A673 (cell line): Measurements from ENCODE around the gene CEP131. TPM values are rescaled to one million over a fixed set of nuclear protein-coding genes. Genes with fewer than 3 reads are reported as not detected.

Experiments used
- BruUV-seq: library from RNA; stranded (reverse); fragments of 400-500 nt; replicated peaks from 2 replicates; lab custom pipeline; 2021; lab: Mats Ljungman, UMichigan
- CTCF ChIA-PET: fragments of 300-600 bp; sonication (Branson Sonifier 250); formaldehyde crosslinking; loops from one replicate; lab custom pipeline; 2022; ENCODE audit warnings: antibody characterized with exemption; lab: Charles Lee
- POLR2A ChIA-PET: fragments of 300-600 bp; sonication (Branson Sonifier 250); formaldehyde crosslinking; loops from one replicate; lab custom pipeline; 2022; ENCODE audit warnings: antibody characterized with exemption; ENCODE audit not compliant: low non-redundant PET; lab: Charles Lee
- DNase-seq: peaks from one replicate; pipeline ENCODE4 v3.0.0-alpha.2; 2015; ENCODE audit warnings: low spot score
- H3K27ac ChIP-seq: fragments of 200-600 bp; sonication (generic); 2 replicates; pipeline ENCODE4 v1.5.1; 2016; ENCODE audit warnings: mixed run types, low read depth, mild to moderate bottlenecking, mixed read lengths, antibody characterized with exemption, low read length; ENCODE audit not compliant: poor library complexity, severe bottlenecking
- H3K27me3 ChIP-seq: fragments of 200-600 bp; sonication (generic); replicated peaks from 2 replicates; pipeline ENCODE4 v1.6.1; 2017; ENCODE audit warnings: mixed run types, low read depth, mild to moderate bottlenecking, mixed read lengths, antibody characterized with exemption, low read length; ENCODE audit not compliant: insufficient read depth, poor library complexity
- H3K36me3 ChIP-seq: fragments of 200-600 bp; sonication (generic); 2 replicates; pipeline ENCODE4 v1.6.1; 2016; ENCODE audit warnings: mixed run types, mild to moderate bottlenecking, mixed read lengths, antibody characterized with exemption, low read length; ENCODE audit not compliant: insufficient read depth, poor library complexity, severe bottlenecking
- H3K4me1 ChIP-seq: fragments of 200-600 bp; sonication (generic); 2 replicates; pipeline ENCODE4 v1.6.1; 2017; ENCODE audit warnings: mixed run types, mild to moderate bottlenecking, mixed read lengths, antibody characterized with exemption, low read length; ENCODE audit not compliant: insufficient read depth, poor library complexity, severe bottlenecking
- H3K4me3 ChIP-seq: fragments of 200-600 bp; sonication (generic); 2 replicates; pipeline ENCODE4 v1.5.1; 2016; ENCODE audit warnings: low read depth, mixed run types, mild to moderate bottlenecking, mixed read lengths, low read length; ENCODE audit not compliant: poor library complexity, severe bottlenecking
- H3K9me3 ChIP-seq: fragments of 200-600 bp; sonication (generic); 2 replicates; pipeline ENCODE4 v1.6.1; 2016; ENCODE audit warnings: mixed run types, low read depth, mild to moderate bottlenecking, mixed read lengths, antibody characterized with exemption, low read length; ENCODE audit not compliant: poor library complexity, severe bottlenecking
- EZH2 ChIP-seq: fragments of 200-600 bp; sonication (generic); IDR thresholded peaks from 2 replicates; pipeline ENCODE4 v1.6.1; 2017; ENCODE audit warnings: borderline replicate concordance, low read depth, mild to moderate bottlenecking, mixed read lengths, antibody characterized with exemption, low read length; ENCODE audit not compliant: poor library complexity, severe bottlenecking
- intact Hi-C: fragments of 100-400 bp; cut with micrococcal nuclease; formaldehyde crosslinking; loops from one replicate; pipeline ENCODE4 v1.10.0; 2022; ENCODE audit not compliant: unreplicated experiment
- total RNA-seq: library from RNA; stranded (reverse); gene quantifications from 2 replicates; pipeline ENCODE4 v1.2.3, GENCODE V29; 2021
- TF ChIP-seq, protein P1 (sequence below): fragments of 300-800, 200-600 bp; sonication (generic); conservative IDR thresholded peaks from 2 replicates; pipeline ENCODE4 v1.5.1; 2017; ENCODE audit warnings: low read depth, mild to moderate bottlenecking, antibody characterized with exemption, low read length, moderate library complexity, mixed read lengths

The CEP131 gene
- total RNA-seq, 1 experiment from 2014 or later = 27.1 TPM

DNA sequence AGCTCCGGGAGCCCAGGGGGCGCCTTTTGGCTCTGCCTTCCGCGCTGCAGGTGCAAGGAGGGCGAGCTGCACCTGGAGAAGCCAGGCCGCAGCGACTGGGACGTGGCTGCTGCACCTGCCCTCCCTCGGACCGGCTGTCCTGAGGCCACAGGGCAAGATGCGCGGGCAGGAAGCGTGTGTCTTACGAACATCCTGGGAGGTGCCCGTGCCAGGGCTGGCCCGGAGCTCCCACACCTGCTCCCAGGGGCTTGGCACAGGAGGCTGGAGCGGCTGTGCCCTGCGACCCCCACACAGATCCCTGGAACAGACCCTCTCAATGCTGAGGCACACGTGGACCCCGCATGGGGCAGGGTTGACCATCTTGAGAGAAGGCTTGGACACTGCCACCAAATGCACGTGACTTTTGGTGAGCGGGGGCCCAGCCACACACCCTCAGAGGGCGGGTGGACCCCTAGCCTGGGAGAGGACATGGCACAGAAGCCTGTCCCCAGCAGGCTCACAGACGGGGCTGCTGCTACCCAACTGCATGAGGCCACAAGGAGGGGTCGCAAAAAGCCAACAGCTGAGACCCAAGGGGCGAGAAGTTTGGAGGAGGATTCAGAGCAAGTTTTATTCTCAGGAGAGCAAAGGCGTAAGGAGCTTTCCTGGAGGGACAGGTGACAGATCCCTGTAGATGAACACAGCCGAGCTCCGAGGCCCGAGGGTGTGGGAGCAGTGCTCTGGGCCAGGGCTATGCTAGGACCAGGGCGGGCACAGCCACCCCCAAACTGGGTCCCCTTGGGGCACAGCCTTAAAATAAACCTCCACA, 27.7 kb upstream of the CEP131 start:
- intact Hi-C loops = no loop called here
- Histone ChIP-seq H3K4me3 (no peak overlapping the region), H3K36me3 (peaks cover 10% of the 10 kb centered on the region), H3K27me3 (no peaks in the 10 kb centered on the region), H3K9me3 (no peaks in the 10 kb centered on the region), H3K4me1 (peaks cover 23% of the 10 kb centered on the region), H3K27ac (no peak overlapping the region)
- BruUV-seq = no TSS peak
- no peak for TF ChIP-seq EZH2
- TF ChIP-seq, protein P1, sequence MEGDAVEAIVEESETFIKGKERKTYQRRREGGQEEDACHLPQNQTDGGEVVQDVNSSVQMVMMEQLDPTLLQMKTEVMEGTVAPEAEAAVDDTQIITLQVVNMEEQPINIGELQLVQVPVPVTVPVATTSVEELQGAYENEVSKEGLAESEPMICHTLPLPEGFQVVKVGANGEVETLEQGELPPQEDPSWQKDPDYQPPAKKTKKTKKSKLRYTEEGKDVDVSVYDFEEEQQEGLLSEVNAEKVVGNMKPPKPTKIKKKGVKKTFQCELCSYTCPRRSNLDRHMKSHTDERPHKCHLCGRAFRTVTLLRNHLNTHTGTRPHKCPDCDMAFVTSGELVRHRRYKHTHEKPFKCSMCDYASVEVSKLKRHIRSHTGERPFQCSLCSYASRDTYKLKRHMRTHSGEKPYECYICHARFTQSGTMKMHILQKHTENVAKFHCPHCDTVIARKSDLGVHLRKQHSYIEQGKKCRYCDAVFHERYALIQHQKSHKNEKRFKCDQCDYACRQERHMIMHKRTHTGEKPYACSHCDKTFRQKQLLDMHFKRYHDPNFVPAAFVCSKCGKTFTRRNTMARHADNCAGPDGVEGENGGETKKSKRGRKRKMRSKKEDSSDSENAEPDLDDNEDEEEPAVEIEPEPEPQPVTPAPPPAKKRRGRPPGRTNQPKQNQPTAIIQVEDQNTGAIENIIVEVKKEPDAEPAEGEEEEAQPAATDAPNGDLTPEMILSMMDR = no peak
- DNase-seq = no peak
- POLR2A ChIA-PET = interaction anchor here (0.5 kb wide), 1 partner anchor 606 kb away, joined by 11 read pairs; no protein-coding TSS in a partner anchor
- CTCF ChIA-PET = no interaction called here

DNA sequence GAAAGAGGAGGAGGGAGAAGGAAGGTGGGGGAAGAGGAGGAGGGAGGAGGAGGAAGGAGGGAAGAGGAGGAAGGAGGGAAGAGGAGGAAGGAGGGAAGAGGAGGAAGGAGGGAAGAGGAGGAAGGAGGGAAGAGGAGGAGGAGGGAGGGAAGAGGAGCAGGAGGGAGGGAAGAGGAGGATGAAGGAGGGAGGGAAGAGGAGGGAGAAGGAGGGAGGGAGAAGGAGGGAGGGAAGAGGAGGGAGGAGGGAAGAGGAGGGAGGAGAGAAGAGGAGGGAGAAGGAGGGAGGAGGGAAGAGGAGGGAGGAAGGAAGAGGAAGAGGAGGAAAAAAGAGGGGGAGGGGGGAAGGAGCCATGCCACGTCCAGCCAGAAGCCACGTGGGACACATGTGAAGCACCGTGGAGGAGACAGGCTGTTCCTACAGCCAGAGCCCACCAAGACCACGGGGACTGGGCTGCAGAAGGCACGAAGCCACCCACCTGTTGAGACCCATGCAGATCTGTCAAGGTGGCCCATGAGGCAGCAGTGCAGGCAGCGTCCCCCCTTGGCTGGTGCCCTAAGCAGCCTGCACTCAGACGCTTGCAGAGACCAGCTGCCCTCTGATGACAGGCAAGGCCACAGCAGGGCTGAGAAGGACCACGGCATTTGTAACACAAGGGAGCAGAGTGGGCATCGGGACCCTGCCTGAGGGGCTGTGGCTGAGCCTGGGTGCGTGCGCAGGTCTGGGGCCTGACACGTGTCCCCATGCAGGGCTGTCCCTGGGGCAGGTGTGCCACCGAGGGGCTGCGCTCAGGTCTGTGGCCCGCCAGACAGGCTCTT, 26.7 kb upstream of the CEP131 start:
- intact Hi-C loops = no loop called here
- CTCF ChIA-PET = no interaction called here
- H3K4me1 ChIP-seq = peaks cover 13% of the 10 kb centered on the region
- POLR2A ChIA-PET = no interaction called here
- H3K36me3 ChIP-seq = peaks cover 10% of the 10 kb centered on the region
- H3K27me3 ChIP-seq = no peaks in the 10 kb centered on the region
- BruUV-seq = no TSS peak
- H3K9me3 ChIP-seq = no peaks in the 10 kb centered on the region
- DNase-seq = no peak
- no peak for TF ChIP-seq EZH2
- TF ChIP-seq, protein P1 = no peak
- H3K4me3 ChIP-seq = no peak overlapping the region
- H3K27ac ChIP-seq = no peak overlapping the region

GRCh38 chr17:81248649-81249048, 25.9 kb upstream of the CEP131 start:
- no TSS peak for BruUV-seq
- TF ChIP-seq, protein P1 = no peak
- no peak for TF ChIP-seq EZH2

More at GRCh38 chr17:81248649-81249048, 25.9 kb upstream of the CEP131 start:
- H3K27ac ChIP-seq = no peak overlapping the region
- no peaks in the 10 kb centered on the region for H3K9me3 ChIP-seq
- H3K4me1 ChIP-seq = peaks cover 10% of the 10 kb centered on the region
- POLR2A ChIA-PET = no interaction called here
- no peaks in the 10 kb centered on the region for H3K27me3 ChIP-seq
- DNase-seq = no peak
- no peak overlapping the region for H3K4me3 ChIP-seq
- peaks cover 10% of the 10 kb centered on the region for H3K36me3 ChIP-seq
- CTCF ChIA-PET = no interaction called here
- intact Hi-C loops = no loop called here
